HG03103 (cell line): ENCODE measurements around the gene CHST13.

Experiments
- ATAC-seq: cut with Tn5 transposase; IDR thresholded peaks from one replicate; pipeline ENCODE4 v1.9.1; 2021; ENCODE audit warnings: low read depth; ENCODE audit not compliant: unreplicated experiment

The CHST13 gene

DNA sequence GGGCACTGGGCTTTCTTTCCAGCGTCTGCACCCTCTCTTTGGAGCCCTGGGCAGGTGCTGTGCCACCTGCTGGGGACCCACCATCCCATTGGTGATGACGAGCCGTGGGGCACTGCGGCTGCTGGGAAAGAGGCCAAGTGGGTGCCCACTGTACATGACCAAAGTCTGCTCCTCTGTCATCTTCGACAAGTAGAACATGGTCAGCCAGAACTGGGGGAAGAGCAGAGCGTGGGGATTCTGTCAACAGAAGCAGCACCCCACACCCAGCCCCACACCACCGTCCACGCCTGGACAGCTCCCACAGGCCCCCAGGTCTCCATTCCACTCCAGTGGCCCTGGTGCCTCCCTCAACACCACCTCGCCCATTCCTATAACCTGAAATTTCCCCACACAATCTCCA lies 16.1 kb upstream of the CHST13 start:
- no peak for ATAC-seq

DNA sequence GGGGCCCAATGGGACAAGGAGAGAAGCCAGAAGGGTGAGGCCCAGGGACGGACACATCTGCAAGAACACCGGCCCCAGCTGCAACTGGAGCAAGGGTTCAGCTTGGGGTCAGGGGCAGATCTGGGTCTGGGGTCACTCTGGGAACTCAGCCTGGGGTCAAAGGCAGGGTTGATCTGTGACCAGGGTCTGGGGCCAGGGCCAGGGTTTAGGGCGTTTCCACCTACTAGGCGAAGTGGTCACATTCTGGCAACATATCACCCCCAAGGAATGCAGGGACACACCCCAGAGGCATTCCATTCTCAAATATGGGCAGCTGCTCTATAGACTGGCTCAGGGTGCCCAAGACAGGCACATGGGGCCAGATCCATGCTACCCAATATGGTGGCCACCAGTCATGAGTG lies 15.4 kb upstream of the CHST13 start:
- no peak for ATAC-seq

DNA sequence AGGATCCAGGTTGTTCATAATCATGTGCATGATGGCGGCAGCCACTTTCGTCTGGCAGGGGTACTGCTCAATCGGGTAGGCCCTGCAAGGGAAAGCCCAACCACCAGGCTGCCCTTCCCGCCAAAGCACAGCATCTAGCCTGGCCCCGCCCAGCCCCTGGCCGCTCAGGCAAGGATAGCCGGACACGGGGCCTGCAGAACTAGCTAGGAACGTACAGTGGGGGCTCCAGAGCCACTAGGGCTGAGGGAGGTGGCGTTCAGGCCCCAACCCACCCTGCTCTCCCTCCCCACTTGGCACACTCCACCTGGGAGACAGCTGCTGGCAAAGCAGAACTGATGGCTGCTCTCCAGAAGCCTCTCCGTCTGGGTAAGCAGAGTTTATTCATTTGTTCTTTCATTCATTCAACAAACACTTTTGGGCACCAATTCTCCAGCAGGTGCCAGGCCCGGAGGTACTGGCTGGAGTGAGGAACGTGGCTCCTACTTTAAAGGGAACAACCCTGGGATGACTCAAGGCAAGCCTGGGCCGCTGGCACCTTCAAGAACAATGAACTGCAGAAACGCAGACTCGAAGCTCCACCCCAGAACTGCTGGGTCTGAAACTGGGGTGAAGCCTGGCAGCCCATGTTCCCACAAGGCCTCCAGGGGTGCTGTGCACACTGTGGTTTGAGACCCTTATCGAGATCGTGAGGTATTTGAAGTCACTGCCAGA lies 14.2 kb upstream of the CHST13 start:
- no peak for ATAC-seq

DNA sequence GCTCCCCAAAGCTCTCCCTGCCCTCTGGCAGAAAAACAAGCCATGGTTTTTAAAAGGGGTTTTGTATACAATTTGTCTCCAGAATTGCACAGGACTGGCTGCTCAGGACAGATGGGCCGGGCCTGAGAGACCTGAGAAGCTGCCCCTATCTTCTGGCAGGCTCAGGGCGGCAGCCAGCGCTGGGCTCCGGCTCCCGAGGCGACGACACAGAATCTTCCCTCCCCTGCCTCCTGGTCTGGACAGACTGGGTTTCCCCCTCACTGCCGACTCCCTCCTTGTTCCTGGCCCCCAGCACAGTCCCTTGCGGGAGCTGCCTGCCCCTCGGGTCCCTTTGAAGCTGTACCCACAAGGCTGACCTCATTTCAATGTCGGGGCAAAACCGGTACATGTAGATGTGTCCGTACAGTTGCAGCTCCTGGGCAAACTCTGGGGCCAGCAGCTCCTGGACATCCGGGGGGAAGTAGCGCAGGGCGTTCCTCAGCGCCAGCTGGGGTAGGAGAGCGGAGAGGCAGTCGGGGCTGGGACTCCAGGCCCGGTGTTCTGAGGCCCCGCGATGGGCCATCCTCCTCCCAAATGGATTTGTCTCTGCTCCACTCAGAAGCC lies 13.5 kb upstream of the CHST13 start:
- no peak for ATAC-seq

GRCh38 chr3:126511291-126511690 lies 12.7 kb upstream of the CHST13 start:
- no peak for ATAC-seq

DNA sequence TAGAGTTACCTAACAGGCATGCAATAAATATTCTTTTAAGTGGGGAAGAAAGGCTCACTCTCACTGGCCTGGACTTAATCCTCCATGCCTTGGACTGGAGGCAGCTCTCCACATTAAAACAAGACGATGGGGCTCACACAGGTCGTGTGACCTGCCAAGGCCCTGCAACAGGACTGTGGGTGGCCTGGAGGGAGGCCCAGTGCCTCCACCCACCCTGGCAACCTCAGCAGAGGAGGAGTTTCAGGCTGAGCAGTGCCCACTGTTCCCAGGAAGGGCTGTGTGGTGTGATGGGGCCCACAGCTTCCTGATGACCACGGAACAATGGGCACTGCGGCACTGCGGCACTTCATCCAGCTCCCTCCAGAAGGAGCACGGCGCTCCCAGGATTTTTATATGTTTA lies 11.9 kb upstream of the CHST13 start:
- no peak for ATAC-seq

- ATAC-seq, result no peak
Observed at GRCh38 chr3:126512916-126513650, 10.9 kb upstream of the CHST13 start.

- ATAC-seq, result no peak
Observed at GRCh38 chr3:126514161-126514560, 9.8 kb upstream of the CHST13 start.

GRCh38 chr3:126515066-126515706 lies 8.8 kb upstream of the CHST13 start:
- no peak for ATAC-seq

- no peak for ATAC-seq
Observed at GRCh38 chr3:126516152-126516935, 7.6 kb upstream of the CHST13 start.

- ATAC-seq, result no peak
Observed at GRCh38 chr3:126516936-126517290, 7.0 kb upstream of the CHST13 start.

- no peak for ATAC-seq
Observed at GRCh38 chr3:126517291-126517951, 6.5 kb upstream of the CHST13 start, which contains the start of gene UROC1. Gene UROC1 (minus strand): TSS chr3:126517773. CDS start chr3:126517719, 54 bp downstream.

DNA sequence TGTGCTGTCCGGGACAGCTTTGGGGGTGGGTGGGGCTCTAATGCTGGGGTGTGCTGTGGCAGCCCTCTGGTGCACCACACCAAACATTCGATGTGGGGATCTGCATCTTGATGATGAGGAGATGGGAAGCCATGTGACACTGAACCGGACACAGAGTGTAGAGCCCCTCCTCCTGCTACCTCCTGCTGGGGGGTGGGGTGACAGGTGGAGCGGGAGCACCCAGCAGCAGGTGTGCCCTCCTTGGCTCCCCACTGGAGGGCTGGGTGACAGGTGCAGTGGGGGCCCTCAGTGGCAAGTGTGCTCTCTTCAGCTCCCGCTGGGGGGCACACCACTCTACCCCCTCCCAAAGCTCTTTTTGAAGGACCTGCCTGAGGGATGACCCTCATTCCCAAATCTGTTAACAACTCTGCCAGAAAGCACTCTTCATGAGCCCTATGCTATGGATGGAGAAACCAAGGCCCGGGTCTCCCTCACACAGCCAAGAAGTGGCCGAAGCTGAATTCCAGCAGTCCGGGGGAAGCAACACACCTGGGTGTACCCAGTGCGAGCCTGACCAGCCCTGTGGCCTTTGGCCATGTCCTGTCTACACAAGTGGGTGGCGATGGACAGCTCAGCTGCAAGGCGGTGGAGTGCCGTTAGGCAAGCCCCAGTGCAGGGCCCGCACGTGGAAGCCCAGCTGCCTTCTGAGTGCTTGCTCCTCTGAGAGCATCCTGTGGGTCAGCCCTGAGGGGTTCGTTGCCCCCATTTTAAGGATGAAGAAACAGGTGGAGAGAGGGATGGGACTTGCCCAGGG lies 5.8 kb upstream of the CHST13 start:
- no peak for ATAC-seq

GRCh38 chr3:126518779-126519177 lies 5.2 kb upstream of the CHST13 start:
- no peak for ATAC-seq

DNA sequence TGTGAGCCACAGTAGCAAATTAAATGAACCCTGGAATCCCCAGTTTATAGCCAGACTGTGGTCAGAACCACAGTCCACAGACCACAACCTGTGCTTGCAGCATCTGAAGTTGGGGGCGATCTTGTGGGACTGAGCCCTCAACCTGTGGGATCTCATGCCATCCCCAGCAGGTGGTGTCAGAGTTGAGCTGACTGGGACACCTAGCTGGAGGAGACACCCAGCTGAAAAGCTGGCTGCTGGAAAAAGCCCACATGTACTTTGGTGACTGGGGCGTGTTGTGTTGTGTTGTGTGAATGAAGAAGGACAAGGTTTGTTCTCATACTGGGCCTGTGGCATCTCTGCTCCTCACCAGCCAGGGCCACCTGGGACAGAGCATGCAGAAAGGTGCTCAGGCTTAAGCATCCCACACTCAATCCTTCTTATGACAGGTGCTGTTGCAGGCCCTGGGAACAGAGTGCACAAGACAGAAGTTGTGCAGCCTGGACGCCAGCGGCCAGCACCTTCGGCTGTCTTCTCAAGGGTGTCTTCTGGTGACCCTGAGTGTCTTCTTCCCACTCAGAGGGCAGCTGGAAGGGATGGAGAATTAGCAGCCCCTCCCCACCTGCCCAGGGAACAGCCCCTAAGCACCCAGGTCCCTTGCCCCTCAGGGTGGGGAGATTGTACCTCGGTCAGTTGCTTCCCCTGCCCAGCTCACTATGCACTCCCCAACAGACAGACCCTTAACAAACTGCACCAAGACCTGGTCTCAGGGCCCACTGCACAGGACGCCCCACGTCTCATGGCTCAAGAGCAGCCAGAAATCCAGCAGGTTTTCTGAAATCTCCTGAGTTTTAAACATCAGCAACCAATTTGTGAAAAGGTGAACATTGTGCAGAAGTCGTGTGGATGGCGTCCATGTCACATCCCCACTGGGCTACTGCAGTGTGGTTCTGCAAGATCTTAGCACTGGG lies 4.2 kb upstream of the CHST13 start:
- ATAC-seq, result no peak

DNA sequence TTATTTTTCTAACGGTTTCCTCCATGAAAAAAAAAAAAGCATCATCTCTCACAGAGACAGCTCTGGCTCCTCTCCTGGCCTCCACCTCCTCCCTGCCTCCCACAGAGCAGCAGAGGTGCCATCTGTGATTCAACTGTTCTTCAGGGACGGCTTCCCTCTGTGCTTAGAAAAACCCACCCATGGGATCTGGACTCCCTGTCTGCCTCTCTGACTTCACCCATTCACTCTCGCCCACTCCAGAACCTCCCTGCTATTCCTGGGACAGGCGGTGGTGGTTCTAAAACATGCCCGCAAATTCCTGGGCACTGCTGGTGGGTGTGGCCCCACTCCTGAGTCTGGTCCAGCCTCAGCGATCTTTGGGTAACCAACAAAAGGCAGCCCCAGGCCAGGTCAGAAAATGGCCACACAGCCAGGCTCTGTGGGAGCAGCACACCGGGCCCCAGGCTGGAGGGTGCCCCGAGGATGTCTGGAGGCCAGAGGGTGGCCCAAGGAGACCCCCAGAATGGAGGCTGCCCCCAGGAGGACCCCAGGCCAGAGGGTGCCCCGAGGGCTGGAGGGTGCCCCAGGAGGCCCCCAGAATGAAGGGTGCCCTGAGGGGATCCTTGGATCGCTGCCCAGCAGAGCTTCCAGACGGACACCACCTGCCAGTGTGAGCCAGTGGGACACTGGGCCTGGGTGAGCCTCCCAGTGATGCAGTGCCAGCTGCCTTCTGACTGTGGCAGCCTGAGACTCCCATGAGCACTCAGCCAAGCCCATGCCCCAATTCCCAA lies 2.6 kb upstream of the CHST13 start:
- no peak for ATAC-seq

- ATAC-seq, result no peak
Observed at GRCh38 chr3:126522363-126522788, 1.6 kb upstream of the CHST13 start.
